Osteoblast (primary cell): Measurements from ENCODE around the gene STK32B. TPM values are rescaled to one million over a fixed set of nuclear protein-coding genes. Genes with fewer than 3 reads are reported as not detected.

Source experiments
- DNase-seq: peaks from one replicate; pipeline ENCODE4 v3.0.0; 2011; ENCODE audit warnings: low spot score, mixed read lengths; ENCODE audit not compliant: insufficient read length; ENCODE audit errors: missing footprints
- H2AFZ ChIP-seq: 2 replicates; pipeline ENCODE4 v1.6.0; 2011; ENCODE audit warnings: mild to moderate bottlenecking, low read length
- H3K27ac ChIP-seq: 2 replicates; pipeline ENCODE4 v1.5.1; 2011; ENCODE audit warnings: mild to moderate bottlenecking, low read depth, low read length, moderate library complexity
- H3K27me3 ChIP-seq: 2 replicates; pipeline ENCODE4 v1.6.0; 2012; ENCODE audit warnings: mild to moderate bottlenecking, control low read depth, inconsistent platforms, low read length, moderate library complexity; ENCODE audit not compliant: insufficient read depth
- H3K36me3 ChIP-seq: 2 replicates; pipeline ENCODE4 v1.5.1; 2011; ENCODE audit warnings: mild to moderate bottlenecking, low read length, control low read depth, moderate library complexity; ENCODE audit not compliant: insufficient read depth
- H3K4me1 ChIP-seq: 2 replicates; pipeline ENCODE4 v1.5.1; 2011; ENCODE audit warnings: mild to moderate bottlenecking, low read length, control low read depth, moderate library complexity; ENCODE audit not compliant: insufficient read depth
- H3K4me2 ChIP-seq: 2 replicates; pipeline ENCODE4 v1.6.0; 2011; ENCODE audit warnings: mild to moderate bottlenecking, low read length; ENCODE audit not compliant: insufficient read depth
- H3K4me3 ChIP-seq: fragments of 200-600 bp; sonication (generic); 3 replicates; pipeline ENCODE4 v1.5.1; 2012; ENCODE audit warnings: mild to moderate bottlenecking, low read length, inconsistent platforms; ENCODE audit not compliant: insufficient read depth
- H3K79me2 ChIP-seq: 2 replicates; pipeline ENCODE4 v1.6.0; 2012; ENCODE audit warnings: mild to moderate bottlenecking, low read length, control low read depth, inconsistent platforms; ENCODE audit not compliant: insufficient read depth
- H3K9me3 ChIP-seq: 2 replicates; pipeline ENCODE4 v1.5.1; 2011; ENCODE audit warnings: low read depth, low read length, control low read depth
- H4K20me1 ChIP-seq: 2 replicates; pipeline ENCODE4 v1.6.0; 2012; ENCODE audit warnings: mild to moderate bottlenecking, low read length, control low read depth; ENCODE audit not compliant: insufficient read depth
- CTCF ChIP-seq: IDR thresholded peaks from 2 replicates; pipeline ENCODE4 v1.5.1; 2011; ENCODE audit warnings: mild to moderate bottlenecking, low read depth, low read length, moderate library complexity; ENCODE audit errors: extremely low read depth
- total RNA-seq: library from RNA; depleted of rRNA; stranded (reverse); fragments of >200 nt; gene quantifications from 2 replicates; pipeline ENCODE4 v1.2.3, GENCODE V29; 2012

Gene STK32B
- total RNA-seq, 1 donor: 1.1 TPM

- Histone ChIP-seq H3K27me3 (no peaks in the 10 kb centered on the region), H3K9me3 (no peaks in the 10 kb centered on the region), H4K20me1 (no peaks in the 10 kb centered on the region), H2AFZ (no peak overlapping the region), H3K4me2 (no peak overlapping the region), H3K4me3 (no peak overlapping the region), H3K27ac (no peak overlapping the region), H3K4me1 (no peaks in the 10 kb centered on the region), H3K79me2 (no peaks in the 10 kb centered on the region), H3K36me3 (no peaks in the 10 kb centered on the region)
- TF ChIP-seq CTCF: no peak
- DNase-seq: peak; percentile 21
These were observed 411.6 kb downstream of the STK32B start for GRCh38 chr4:5462896-5463295.

- no peaks in the 10 kb centered on the region for H3K4me1 ChIP-seq
- H3K36me3 ChIP-seq: no peaks in the 10 kb centered on the region
- DNase-seq: no peak
- H3K4me2 ChIP-seq: no peak overlapping the region
- no peak for TF ChIP-seq CTCF
- H2AFZ ChIP-seq: no peak overlapping the region
- no peaks in the 10 kb centered on the region for H4K20me1 ChIP-seq
- H3K4me3 ChIP-seq: no peak overlapping the region
- H3K79me2 ChIP-seq: no peaks in the 10 kb centered on the region
- H3K27ac ChIP-seq: no peak overlapping the region
- no peaks in the 10 kb centered on the region for H3K9me3 ChIP-seq
- no peaks in the 10 kb centered on the region for H3K27me3 ChIP-seq
These were observed 412.1 kb downstream of the STK32B start for GRCh38 chr4:5463361-5463760.

GRCh38 chr4:5463936-5464650, 412.8 kb downstream of the STK32B start:
- Histone ChIP-seq H3K4me3 (no peak overlapping the region), H3K4me2 (no peak overlapping the region), H3K27me3 (no peaks in the 10 kb centered on the region), H3K4me1 (no peaks in the 10 kb centered on the region), H3K9me3 (no peaks in the 10 kb centered on the region), H3K27ac (no peak overlapping the region), H3K79me2 (no peaks in the 10 kb centered on the region), H2AFZ (no peak overlapping the region), H3K36me3 (no peaks in the 10 kb centered on the region), H4K20me1 (no peaks in the 10 kb centered on the region)
- TF ChIP-seq CTCF: no peak
- no peak for DNase-seq

GRCh38 chr4:5465529-5465928, 414.2 kb downstream of the STK32B start:
- no peak for TF ChIP-seq CTCF
- DNase-seq: peak; percentile 36
- no peaks in the 10 kb centered on the region for H3K27me3 ChIP-seq
- no peaks in the 10 kb centered on the region for H3K79me2 ChIP-seq
- H3K4me3 ChIP-seq: no peak overlapping the region
- H2AFZ ChIP-seq: no peak overlapping the region
- no peaks in the 10 kb centered on the region for H3K4me1 ChIP-seq
- no peaks in the 10 kb centered on the region for H4K20me1 ChIP-seq
- H3K4me2 ChIP-seq: no peak overlapping the region
- no peaks in the 10 kb centered on the region for H3K36me3 ChIP-seq
- no peak overlapping the region for H3K27ac ChIP-seq
- H3K9me3 ChIP-seq: no peaks in the 10 kb centered on the region
